HepG2 (cell line): ENCODE measurements around the gene SH3BP5. TPM values are rescaled to one million over a fixed set of nuclear protein-coding genes. Genes with fewer than 3 reads are reported as not detected.

ENCODE experiments used
- HMGXB3 ChIP-seq: sonication (generic); formaldehyde crosslinking; IDR thresholded peaks from 2 replicates; pipeline ENCODE4 v1.4.0; 2020; ENCODE audit warnings: missing genetic modification reagents, borderline replicate concordance
- HMGXB4 ChIP-seq, 2 experiments: sonication (generic) in 1 of 2; formaldehyde crosslinking in 1 of 2; IDR thresholded peaks; 2 replicates each; pipeline versions ENCODE4 v1.4.0 to v1.6.1; 2018 to 2020; ENCODE audit warnings: missing genetic modification reagents in 2 of 2, borderline replicate concordance in 1 of 2, low read depth in 1 of 2, mild to moderate bottlenecking in 1 of 2, missing biosample characterization in 1 of 2
- HNRNPLL ChIP-seq: fragments of 200-400 bp; formaldehyde crosslinking; IDR thresholded peaks from 2 replicates; pipeline ENCODE4 v1.6.1; 2017; ENCODE audit warnings: mild to moderate bottlenecking, low read depth, low read length; ENCODE audit not compliant: poor library complexity, severe bottlenecking
- ISX ChIP-seq: sonication (generic); formaldehyde crosslinking; conservative IDR thresholded peaks from 2 replicates; pipeline ENCODE4 v1.5.0; 2020; ENCODE audit warnings: missing genetic modification reagents
- JDP2 ChIP-seq: sonication (generic); formaldehyde crosslinking; IDR thresholded peaks from 2 replicates; pipeline ENCODE4 v1.8.1; 2022; ENCODE audit warnings: missing genetic modification reagents, borderline replicate concordance
- KAT8 ChIP-seq: IDR thresholded peaks from 2 replicates; pipeline ENCODE4 v1.6.1; 2016; ENCODE audit warnings: missing genetic modification reagents, missing compliant biosample characterization
- MAZ ChIP-seq, 2 experiments: sonication (generic) in 1 of 2; formaldehyde crosslinking in 1 of 2; IDR thresholded peaks; 2 replicates each; pipeline versions ENCODE4 v1.5.0 to v1.6.1; 2012 to 2020; ENCODE audit warnings: low read depth in 2 of 2, mild to moderate bottlenecking in 2 of 2, borderline replicate concordance in 1 of 2, improper control_type of control experiment in 1 of 2, low read length in 1 of 2, missing genetic modification reagents in 1 of 2, moderate library complexity in 1 of 2
- MED1 ChIP-seq: sonication (generic); formaldehyde crosslinking; IDR thresholded peaks from 2 replicates; pipeline ENCODE4 v1.4.0; 2020; ENCODE audit warnings: missing genetic modification reagents
- NR2F2 ChIP-seq: IDR thresholded peaks from 2 replicates; pipeline ENCODE4 v1.6.1; 2012; ENCODE audit warnings: low read depth, inconsistent platforms, borderline replicate concordance
- RNF2 ChIP-seq: fragments of 450-650 bp; conservative IDR thresholded peaks from 2 replicates; pipeline ENCODE4 v1.6.1; 2016; ENCODE audit warnings: low read depth
- SNAPC5 ChIP-seq: sonication (generic); formaldehyde crosslinking; IDR thresholded peaks from 2 replicates; pipeline ENCODE4 v1.8.1; 2023; ENCODE audit warnings: mild to moderate bottlenecking, missing genetic modification reagents, borderline replicate concordance
- STAG1 ChIP-seq: sonication (generic); formaldehyde crosslinking; IDR thresholded peaks from 2 replicates; pipeline ENCODE4 v1.4.0; 2020; ENCODE audit warnings: missing genetic modification reagents
- ZFP91 ChIP-seq: sonication (generic); formaldehyde crosslinking; IDR thresholded peaks from 2 replicates; pipeline ENCODE4 v1.9.0; 2022; ENCODE audit warnings: missing genetic modification reagents, mild to moderate bottlenecking, borderline replicate concordance
- ZKSCAN1 ChIP-seq: fragments of 150-350 bp; IDR thresholded peaks from 2 replicates; pipeline ENCODE4 v1.6.1; 2014; ENCODE audit warnings: low read length
- ZNF205 ChIP-seq: IDR thresholded peaks from 2 replicates; pipeline ENCODE4 v1.6.1; 2018; ENCODE audit warnings: missing biosample characterization, missing genetic modification reagents
- ZNF441 ChIP-seq: sonication (generic); formaldehyde crosslinking; IDR thresholded peaks from 2 replicates; pipeline ENCODE4 v1.7.0; 2021; ENCODE audit warnings: missing genetic modification reagents, borderline replicate concordance
- ZNF678 ChIP-seq: sonication (generic); formaldehyde crosslinking; IDR thresholded peaks from 2 replicates; pipeline ENCODE4 v1.4.0; 2020; ENCODE audit warnings: mild to moderate bottlenecking, missing genetic modification reagents
- ZNF772 ChIP-seq: sonication (generic); formaldehyde crosslinking; IDR thresholded peaks from 2 replicates; pipeline ENCODE4 v1.5.0; 2020; ENCODE audit warnings: mild to moderate bottlenecking, missing genetic modification reagents
- ZNF775 ChIP-seq: sonication (generic); formaldehyde crosslinking; IDR thresholded peaks from 2 replicates; pipeline ENCODE4 v1.4.0; 2020; ENCODE audit warnings: missing genetic modification reagents, mild to moderate bottlenecking, moderate library complexity, borderline replicate concordance
- ZNF777 ChIP-seq: sonication (generic); formaldehyde crosslinking; IDR thresholded peaks from 2 replicates; pipeline ENCODE4 v1.4.0; 2020; ENCODE audit warnings: missing genetic modification reagents
- ZNF788 ChIP-seq: sonication (generic); formaldehyde crosslinking; IDR thresholded peaks from 2 replicates; pipeline ENCODE4 v1.5.0; 2020; ENCODE audit warnings: mild to moderate bottlenecking, missing genetic modification reagents, borderline replicate concordance
- ZNF878 ChIP-seq: sonication (generic); formaldehyde crosslinking; IDR thresholded peaks from 2 replicates; pipeline ENCODE4 v1.8.1; 2023; ENCODE audit warnings: mild to moderate bottlenecking, missing genetic modification reagents, moderate library complexity
- polyA plus RNA-seq, 8 experiments: library from polyadenylated mRNA; depleted of rRNA in 3 of 8; stranded (reverse) in 7 of 8; unstranded in 1 of 8; fragments of >200 nt; fragmentation: Illumina TruSeq in 4 of 8; extraction: Trizol in 4 of 8; gene quantifications; 2 replicates each; pipeline versions ENCODE4 v1.2.1 to v1.2.3, GENCODE V29; 2011 to 2016; ENCODE audit warnings: low read depth in 4 of 8, missing spikeins in 1 of 8, mixed read lengths in 1 of 8; ENCODE audit not compliant: insufficient read depth in 1 of 8
- total RNA-seq, 5 experiments: library from RNA; depleted of rRNA; stranded (reverse); fragments of >200 nt; fragmentation: Illumina TruSeq; extraction: Trizol; gene quantifications; 2 replicates each; pipeline ENCODE4 v1.2.3, GENCODE V29; 2016; ENCODE audit warnings: low read depth in 1 of 5

SH3BP5 gene
- total and polyA plus RNA-seq, 2 of the 13 experiments (the other 11 are each of a cell fraction or from before 2014, with no cell fraction given), result 0.09 to 0.16 TPM

GRCh38 chr3:15332405-15333098 lies at the start of gene SH3BP5 (continued):
- TF ChIP-seq ZNF777 (CRISPR knock-in tag) (peak; percentile 53), ZNF878 (CRISPR knock-in tag) (no peak), ZFP91 (CRISPR knock-in tag) (no peak), ZNF678 (CRISPR knock-in tag) (no peak), ZKSCAN1 (no peak), RNF2 (no peak), HMGXB4 (CRISPR knock-in tag; IDR thresholded peaks at IDR 0.05; ENCODE audit: borderline replicate concordance in 1 of 2, low read depth in 1 of 2) (no peak), STAG1 (peak; percentile 50), NR2F2 (no peak), JDP2 (CRISPR knock-in tag) (no peak), KAT8 (no peak), HNRNPLL (peak; percentile 71), ZNF205 (CRISPR knock-in tag) (no peak), ZNF441 (no peak), SNAPC5 (CRISPR knock-in tag) (no peak), ZNF772 (CRISPR knock-in tag) (no peak), ISX (CRISPR knock-in tag) (no peak), ZNF788 (peak; percentile 54; the same call in 1 of the 2 replicates), MAZ (IDR thresholded peaks at IDR 0.05; ENCODE audit: borderline replicate concordance, low read depth, low read length) (no peak), MAZ (CRISPR knock-in tag; IDR thresholded peaks at IDR 0.05; ENCODE audit: low read depth) (peak; percentile 46; the same call in 1 of the 2 replicates), ZNF775 (CRISPR knock-in tag) (no peak), MED1 (no peak), HMGXB3 (CRISPR knock-in tag) (no peak)
